Activated naive CD8-positive, alpha-beta T cell (primary cell): ENCODE data around the gene GPR119.
A peak's percentile ranks its signal among the peaks of the same experiment; 100 is the strongest.
"Not testable (repeated sequence)": the region's sequence is repeated elsewhere in the genome, so short reads cannot be mapped to it uniquely, and the experiment has no call there.

Source experiments
- H3K27ac Mint-ChIP-seq: one replicate; pipeline ENCODE4 v1.8.0; 2021; ENCODE audit warnings: mixed read lengths
- H3K27me3 Mint-ChIP-seq: one replicate; pipeline ENCODE4 v1.8.0; 2021; ENCODE audit warnings: mixed read lengths
- H3K36me3 Mint-ChIP-seq: one replicate; pipeline ENCODE4 v1.8.0; 2021; ENCODE audit warnings: mixed read lengths
- H3K4me1 Mint-ChIP-seq: one replicate; pipeline ENCODE4 v1.8.0; 2021; ENCODE audit warnings: low read depth, mixed read lengths
- H3K4me3 Mint-ChIP-seq: one replicate; pipeline ENCODE4 v1.8.0; 2021; ENCODE audit warnings: mild to moderate bottlenecking, mixed read lengths
- H3K9me3 Mint-ChIP-seq: one replicate; pipeline ENCODE4 v1.8.0; 2021; ENCODE audit warnings: low read depth, mixed read lengths

Gene GPR119

GRCh38 chrX:130378024-130378669, 7.3 kb downstream of the GPR119 start:
- H3K27ac Mint-ChIP-seq, result no peak overlapping the region
- H3K36me3 Mint-ChIP-seq, result no peaks in the 10 kb centered on the region
- no peak overlapping the region for H3K4me3 Mint-ChIP-seq
- no peaks in the 10 kb centered on the region for H3K9me3 Mint-ChIP-seq
- H3K4me1 Mint-ChIP-seq, result no peaks in the 10 kb centered on the region
- no peaks in the 10 kb centered on the region for H3K27me3 Mint-ChIP-seq

- Mint-ChIP-seq H3K4me3 (no peak overlapping the region), H3K4me1 (no peaks in the 10 kb centered on the region), H3K27me3 (no peaks in the 10 kb centered on the region), H3K9me3 (no peaks in the 10 kb centered on the region), H3K27ac (no peak overlapping the region), H3K36me3 (peaks cover 2% of the 10 kb centered on the region)
Measured at GRCh38 chrX:130376077-130376476, 9.4 kb downstream of the GPR119 start.

GRCh38 chrX:130352050-130352449, 33.4 kb downstream of the GPR119 start:
- not testable (repeated sequence) for H3K36me3 Mint-ChIP-seq, H3K27ac Mint-ChIP-seq, H3K4me1 Mint-ChIP-seq, H3K4me3 Mint-ChIP-seq, H3K27me3 Mint-ChIP-seq, H3K9me3 Mint-ChIP-seq

- Mint-ChIP-seq H3K9me3 (no peaks in the 10 kb centered on the region), H3K36me3 (peaks cover 8% of the 10 kb centered on the region), H3K27me3 (no peaks in the 10 kb centered on the region), H3K4me3 (no peak overlapping the region), H3K27ac (no peak overlapping the region), H3K4me1 (no peaks in the 10 kb centered on the region)
Measured at GRCh38 chrX:130351567-130351966, 33.9 kb downstream of the GPR119 start.

- H3K27ac Mint-ChIP-seq, result no peak overlapping the region
- no peaks in the 10 kb centered on the region for H3K9me3 Mint-ChIP-seq
- no peak overlapping the region for H3K4me3 Mint-ChIP-seq
- peaks cover under 1% of the 10 kb centered on the region for H3K4me1 Mint-ChIP-seq
- peaks cover 6% of the 10 kb centered on the region for H3K36me3 Mint-ChIP-seq
- no peaks in the 10 kb centered on the region for H3K27me3 Mint-ChIP-seq
Measured at GRCh38 chrX:130347321-130347720, 38.2 kb downstream of the GPR119 start.

- no peak overlapping the region for H3K4me3 Mint-ChIP-seq
- H3K27ac Mint-ChIP-seq, result no peak overlapping the region
- H3K9me3 Mint-ChIP-seq, result no peaks in the 10 kb centered on the region
- no peaks in the 10 kb centered on the region for H3K36me3 Mint-ChIP-seq
- H3K4me1 Mint-ChIP-seq, result peaks cover 21% of the 10 kb centered on the region
- no peaks in the 10 kb centered on the region for H3K27me3 Mint-ChIP-seq
Measured at GRCh38 chrX:130343411-130343810, 42.1 kb downstream of the GPR119 start.

- no peaks in the 10 kb centered on the region for H3K36me3 Mint-ChIP-seq
- H3K4me3 Mint-ChIP-seq, result peak overlapping the region; percentile 95
- H3K9me3 Mint-ChIP-seq, result no peaks in the 10 kb centered on the region
Measured at GRCh38 chrX:130340271-130340670, 45.2 kb downstream of the GPR119 start.

GRCh38 chrX:130339408-130340222, 45.9 kb downstream of the GPR119 start, which contains the start of gene SLC25A14:
SLC25A14 (plus strand) TSS chrX:130339919; CDS start chrX:130340279, 360 bp downstream.
- Mint-ChIP-seq H3K27me3 (no peaks in the 10 kb centered on the region), H3K36me3 (no peaks in the 10 kb centered on the region), H3K4me1 (peaks cover 21% of the 10 kb centered on the region), H3K27ac (peak within 1 kb of the TSS; percentile 95), H3K9me3 (no peaks in the 10 kb centered on the region), H3K4me3 (peak within 1 kb of the TSS; percentile 95)

More at GRCh38 chrX:130340271-130340670, 45.2 kb downstream of the GPR119 start:
- Mint-ChIP-seq H3K27ac (peak overlapping the region; percentile 50), H3K27me3 (no peaks in the 10 kb centered on the region), H3K4me1 (peaks cover 21% of the 10 kb centered on the region)

GRCh38 chrX:130338869-130339268, 46.6 kb downstream of the GPR119 start:
- H3K36me3 Mint-ChIP-seq, H3K27me3 Mint-ChIP-seq, H3K9me3 Mint-ChIP-seq, H3K27ac Mint-ChIP-seq: not testable (repeated sequence)
- Mint-ChIP-seq H3K4me1 (peaks cover 21% of the 10 kb centered on the region), H3K4me3 (peak overlapping the region; percentile 95)

GRCh38 chrX:130336531-130336930, 48.9 kb downstream of the GPR119 start:
- H3K27ac Mint-ChIP-seq, result no peak overlapping the region

More at GRCh38 chrX:130336531-130336930, 48.9 kb downstream of the GPR119 start:
- H3K27me3 Mint-ChIP-seq, result peaks cover 1% of the 10 kb centered on the region
- no peaks in the 10 kb centered on the region for H3K9me3 Mint-ChIP-seq
- H3K4me3 Mint-ChIP-seq, result no peak overlapping the region
- no peaks in the 10 kb centered on the region for H3K36me3 Mint-ChIP-seq
- peaks cover 15% of the 10 kb centered on the region for H3K4me1 Mint-ChIP-seq
